GM10248 (cell line): Measurements from ENCODE around the gene CACNA1H.

Source experiments
- CTCF ChIA-PET: fragments of 300-600 bp; sonication (Branson Sonifier 250); formaldehyde crosslinking; extraction: SDS; loops from one replicate; lab custom pipeline; 2021; ENCODE audit warnings: antibody characterized with exemption; lab: Yijun Ruan, JAX
- POLR2A ChIA-PET: fragments of 350-650 bp; sonication (Branson Sonifier 250); formaldehyde crosslinking; extraction: SDS; loops from one replicate; lab custom pipeline; 2020; ENCODE audit warnings: antibody characterized with exemption; lab: Yijun Ruan, JAX
- DNase-seq: peaks from one replicate; pipeline ENCODE4 v3.0.0; 2012; ENCODE audit errors: extremely low spot score
- TF ChIP-seq, protein P1 (sequence below): IDR thresholded peaks from 2 replicates; pipeline ENCODE4 v1.5.1; 2012; ENCODE audit warnings: mild to moderate bottlenecking, low read depth; ENCODE audit errors: extremely low read depth, missing control alignments, control extremely low read depth

The CACNA1H gene

GRCh38 chr16:1151424-1152122 lies 1.3 kb upstream of the CACNA1H start:
- ChIA-PET CTCF (no interaction called here), POLR2A (no interaction called here)
- TF ChIP-seq, protein P1, sequence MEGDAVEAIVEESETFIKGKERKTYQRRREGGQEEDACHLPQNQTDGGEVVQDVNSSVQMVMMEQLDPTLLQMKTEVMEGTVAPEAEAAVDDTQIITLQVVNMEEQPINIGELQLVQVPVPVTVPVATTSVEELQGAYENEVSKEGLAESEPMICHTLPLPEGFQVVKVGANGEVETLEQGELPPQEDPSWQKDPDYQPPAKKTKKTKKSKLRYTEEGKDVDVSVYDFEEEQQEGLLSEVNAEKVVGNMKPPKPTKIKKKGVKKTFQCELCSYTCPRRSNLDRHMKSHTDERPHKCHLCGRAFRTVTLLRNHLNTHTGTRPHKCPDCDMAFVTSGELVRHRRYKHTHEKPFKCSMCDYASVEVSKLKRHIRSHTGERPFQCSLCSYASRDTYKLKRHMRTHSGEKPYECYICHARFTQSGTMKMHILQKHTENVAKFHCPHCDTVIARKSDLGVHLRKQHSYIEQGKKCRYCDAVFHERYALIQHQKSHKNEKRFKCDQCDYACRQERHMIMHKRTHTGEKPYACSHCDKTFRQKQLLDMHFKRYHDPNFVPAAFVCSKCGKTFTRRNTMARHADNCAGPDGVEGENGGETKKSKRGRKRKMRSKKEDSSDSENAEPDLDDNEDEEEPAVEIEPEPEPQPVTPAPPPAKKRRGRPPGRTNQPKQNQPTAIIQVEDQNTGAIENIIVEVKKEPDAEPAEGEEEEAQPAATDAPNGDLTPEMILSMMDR: no peak
- no peak for DNase-seq

GRCh38 chr16:1152123-1152638 lies 725 bp upstream of the CACNA1H start:
- TF ChIP-seq, protein P1: no peak
- ChIA-PET CTCF (no interaction called here), POLR2A (no interaction called here)
- DNase-seq: no peak

- ChIA-PET POLR2A (no interaction called here), CTCF (no interaction called here)
- TF ChIP-seq, protein P1: no peak
- no peak for DNase-seq
Measured at GRCh38 chr16:1153480-1154160, 714 bp downstream of the CACNA1H start.

- no peak for DNase-seq
- POLR2A ChIA-PET: no interaction called here
- TF ChIP-seq, protein P1: no peak
- CTCF ChIA-PET: no interaction called here
Measured at GRCh38 chr16:1154291-1154886, 1.5 kb downstream of the CACNA1H start.

GRCh38 chr16:1154887-1155331 lies 2.0 kb downstream of the CACNA1H start:
- ChIA-PET POLR2A (no interaction called here), CTCF (no interaction called here)
- TF ChIP-seq, protein P1: no peak
- no peak for DNase-seq

GRCh38 chr16:1155353-1156054 lies 2.6 kb downstream of the CACNA1H start:
- TF ChIP-seq, protein P1: no peak
- no peak for DNase-seq
- ChIA-PET CTCF (no interaction called here), POLR2A (no interaction called here)
